ENCODE data around the gene EMC8.
"Not testable (repeated sequence)": the region's sequence is repeated elsewhere in the genome, so short reads cannot be mapped to it uniquely, and the experiment has no call there.

EMC8 gene

GRCh38 chr16:85812031-85812807 lies 12.9 kb upstream of the EMC8 start:
- no peak for DNase-seq

DNA sequence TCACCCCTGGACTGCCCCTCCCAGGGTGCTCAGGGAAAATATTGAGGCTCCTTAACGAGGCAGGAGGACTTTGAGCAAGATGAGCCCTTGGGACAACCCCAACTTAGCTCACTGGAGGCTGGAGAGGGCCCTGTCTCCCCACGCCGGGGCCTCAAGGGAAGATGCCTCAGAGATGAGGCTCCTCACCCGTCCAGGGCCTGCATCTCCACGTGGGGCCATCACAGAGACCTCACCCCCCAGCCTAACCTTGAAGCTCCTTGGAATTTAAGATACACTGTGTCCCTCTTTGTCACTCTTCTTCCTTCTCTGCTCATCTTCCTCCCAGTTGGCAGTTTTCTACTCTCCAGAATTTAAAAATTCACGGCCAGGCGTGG lies 11.4 kb upstream of the EMC8 start:
- no peak for DNase-seq

- no peak for DNase-seq
Observed at GRCh38 chr16:85810097-85810741, 10.9 kb upstream of the EMC8 start.

GRCh38 chr16:85809645-85810044 lies 10.3 kb upstream of the EMC8 start:
- DNase-seq, result no peak

GRCh38 chr16:85808926-85809325 lies 9.6 kb upstream of the EMC8 start:
- no peak for DNase-seq

DNA sequence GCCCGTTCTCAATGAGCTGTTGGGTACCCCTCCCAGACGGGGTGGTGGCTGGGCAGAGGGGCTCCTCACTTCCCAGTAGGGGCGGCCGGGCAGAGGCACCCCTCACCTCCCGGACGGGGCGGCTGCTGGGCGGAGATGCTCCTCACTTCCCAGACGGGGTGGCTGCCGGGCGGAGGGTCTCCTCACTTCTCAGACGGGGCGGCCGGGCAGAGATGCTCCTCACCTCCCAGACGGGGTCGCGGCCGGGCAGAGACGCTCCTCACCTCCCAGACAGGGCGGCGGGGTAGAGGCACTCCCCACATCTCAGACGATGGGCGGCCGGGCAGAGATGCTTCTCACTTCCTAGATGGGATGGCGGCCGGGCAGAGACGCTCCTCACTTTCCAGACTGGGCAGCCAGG lies 8.8 kb upstream of the EMC8 start:
- not testable (repeated sequence) for DNase-seq

GRCh38 chr16:85807340-85807739 lies 8.0 kb upstream of the EMC8 start:
- DNase-seq, result not testable (repeated sequence)

GRCh38 chr16:85806539-85806938 lies 7.2 kb upstream of the EMC8 start:
- no peak for DNase-seq

GRCh38 chr16:85805442-85806045 lies 6.2 kb upstream of the EMC8 start:
- no peak for DNase-seq

DNA sequence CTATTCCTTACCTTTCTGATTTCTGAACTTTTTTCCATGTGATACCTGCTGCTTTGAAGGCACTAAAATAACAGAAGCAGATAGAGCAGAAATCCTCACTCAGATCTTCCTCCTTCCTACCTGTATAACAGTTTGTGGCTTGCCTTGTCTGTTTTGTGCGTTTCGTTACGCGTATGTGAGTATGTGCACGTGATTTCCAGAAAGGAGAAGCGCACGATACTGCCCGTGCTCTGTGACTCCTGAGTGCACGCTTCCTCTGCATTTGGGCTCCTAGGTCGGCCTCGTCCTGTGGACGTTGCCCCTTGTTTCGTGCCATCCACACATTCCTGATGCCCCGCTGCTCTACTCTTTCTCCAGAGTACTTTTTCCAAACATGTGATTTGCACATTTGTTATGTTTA lies 4.2 kb upstream of the EMC8 start:
- DNase-seq, result no peak

GRCh38 chr16:85800321-85800669 lies 951 bp upstream of the EMC8 start:
- no peak for DNase-seq

DNA sequence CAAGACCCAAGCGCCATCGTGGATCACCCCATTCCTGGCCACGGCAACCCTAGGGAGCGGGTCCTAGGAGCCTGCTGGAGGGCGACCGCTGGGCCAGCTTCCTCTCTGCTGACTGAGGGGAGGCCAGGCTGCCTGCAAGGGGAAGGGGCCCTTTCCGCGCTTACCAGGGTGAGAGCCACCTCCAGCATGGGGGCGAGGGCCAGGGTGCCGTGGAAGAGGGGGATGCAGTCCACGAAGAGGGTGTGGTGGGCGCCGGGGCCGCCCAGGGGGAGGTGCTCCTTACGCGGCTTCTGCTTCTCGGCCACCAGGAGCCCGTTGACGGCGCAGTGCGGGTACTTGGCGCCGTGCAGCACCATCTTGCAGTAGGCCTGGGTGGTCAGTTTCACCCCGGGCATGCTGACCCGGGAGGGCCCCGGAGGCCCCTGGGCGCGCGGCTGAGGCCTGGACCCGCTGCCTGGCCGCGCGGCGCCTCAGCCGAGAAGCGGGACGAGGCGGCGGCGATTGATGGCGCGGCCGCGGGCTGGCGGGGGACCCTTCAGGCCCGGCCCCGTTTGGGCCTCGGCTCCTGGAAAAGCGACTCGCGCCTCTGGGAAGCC lies 345 bp downstream of the EMC8 start:
- no peak for DNase-seq

- DNase-seq, result no peak
Observed at GRCh38 chr16:85798283-85798776, 1.0 kb downstream of the EMC8 start.

DNA sequence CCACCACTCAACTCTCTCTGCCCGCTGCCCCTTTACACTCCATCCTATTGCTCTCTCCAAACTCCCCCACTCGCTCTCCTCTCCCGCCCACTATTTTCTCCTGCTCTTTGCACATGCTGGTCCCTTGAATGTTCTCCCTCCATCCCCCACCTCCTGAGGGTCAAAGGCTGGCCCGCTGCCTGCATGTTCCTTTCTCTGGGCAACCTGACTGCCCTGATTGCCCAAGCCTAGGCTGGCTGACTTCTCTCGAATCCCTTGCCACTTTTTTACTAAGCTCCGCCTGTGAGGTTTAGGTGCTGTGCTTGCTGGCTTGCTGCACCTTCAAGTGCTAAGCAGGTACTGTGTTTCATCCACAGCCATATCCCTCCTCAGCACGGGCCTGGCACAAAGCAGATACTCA lies 2.7 kb downstream of the EMC8 start:
- no peak for DNase-seq

GRCh38 chr16:85796152-85796551 lies 3.2 kb downstream of the EMC8 start:
- DNase-seq, result no peak

DNA sequence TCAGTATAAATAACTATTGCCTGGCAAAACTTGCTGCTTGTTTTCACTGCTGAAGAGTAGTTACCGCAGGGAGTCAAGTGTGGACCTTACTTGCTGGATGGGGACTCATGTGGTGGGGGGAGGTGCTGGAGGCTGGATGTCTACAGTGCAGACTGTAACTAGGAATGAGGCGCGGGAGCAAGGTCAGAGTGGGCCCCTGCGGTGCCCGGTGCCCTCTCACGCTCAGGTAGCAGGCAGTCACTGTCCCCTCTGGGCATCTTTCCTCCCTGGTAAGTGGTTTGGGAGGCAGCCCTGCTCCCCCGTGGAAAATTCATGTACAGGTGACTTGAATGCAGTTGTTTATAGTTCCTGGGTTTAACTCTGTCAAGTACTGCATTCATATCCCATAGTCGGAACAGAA lies 4.6 kb downstream of the EMC8 start:
- DNase-seq, result no peak

DNA sequence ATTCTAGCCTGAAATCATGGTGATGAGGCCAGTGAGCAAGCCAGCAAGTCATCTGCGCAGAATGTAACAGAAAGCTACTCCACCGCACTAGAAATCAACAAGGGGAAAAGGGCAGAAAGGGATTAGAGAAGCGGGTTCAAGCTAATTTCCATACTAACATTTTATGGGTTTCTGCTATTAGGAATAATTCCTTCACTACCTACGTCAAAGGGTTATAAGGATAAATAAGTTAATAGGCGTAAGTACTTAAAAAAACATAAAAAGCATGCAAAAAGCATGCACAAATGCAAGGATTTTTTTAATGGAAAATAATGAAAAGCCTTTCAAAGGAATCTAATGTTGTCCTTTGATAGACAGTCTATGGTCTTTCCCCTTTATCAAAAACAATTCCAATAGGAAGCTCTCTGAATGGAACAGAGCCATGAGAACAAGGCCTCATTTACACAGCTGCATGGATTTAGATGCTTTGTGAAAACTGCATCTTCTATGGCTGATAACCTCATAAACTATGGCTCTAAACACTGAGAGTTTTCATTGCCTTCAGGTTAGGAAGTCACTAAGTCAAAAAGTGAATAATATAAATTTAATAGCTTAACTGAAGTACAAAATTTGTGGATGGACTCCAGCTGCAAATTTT lies 5.6 kb downstream of the EMC8 start:
- no peak for DNase-seq

GRCh38 chr16:85789773-85790172 lies 9.6 kb downstream of the EMC8 start:
- DNase-seq, result no peak

- no peak for DNase-seq
Observed at GRCh38 chr16:85788819-85789218, 10.5 kb downstream of the EMC8 start.

- DNase-seq, result no peak
Observed at GRCh38 chr16:85785927-85786326, 13.4 kb downstream of the EMC8 start.

GRCh38 chr16:85784813-85785212 lies 14.5 kb downstream of the EMC8 start:
- DNase-seq, result no peak

- no peak for DNase-seq
Observed at GRCh38 chr16:85783441-85783840, 15.9 kb downstream of the EMC8 start.

GRCh38 chr16:85782451-85782850 lies 16.9 kb downstream of the EMC8 start:
- no peak for DNase-seq

Measured in GDM1 (cell line).